A673 (cell line): ENCODE data around the gene FMNL3.

ENCODE experiments used
- CTCF ChIP-seq: fragments of 300-800, 200-600 bp; sonication (generic); conservative IDR thresholded peaks from 2 replicates; pipeline ENCODE4 v1.5.1; 2017; ENCODE audit warnings: low read depth, mild to moderate bottlenecking, antibody characterized with exemption, low read length, moderate library complexity, mixed read lengths
- EZH2 ChIP-seq: fragments of 200-600 bp; sonication (generic); IDR thresholded peaks from 2 replicates; pipeline ENCODE4 v1.6.1; 2017; ENCODE audit warnings: borderline replicate concordance, low read depth, mild to moderate bottlenecking, mixed read lengths, antibody characterized with exemption, low read length; ENCODE audit not compliant: poor library complexity, severe bottlenecking

DNA sequence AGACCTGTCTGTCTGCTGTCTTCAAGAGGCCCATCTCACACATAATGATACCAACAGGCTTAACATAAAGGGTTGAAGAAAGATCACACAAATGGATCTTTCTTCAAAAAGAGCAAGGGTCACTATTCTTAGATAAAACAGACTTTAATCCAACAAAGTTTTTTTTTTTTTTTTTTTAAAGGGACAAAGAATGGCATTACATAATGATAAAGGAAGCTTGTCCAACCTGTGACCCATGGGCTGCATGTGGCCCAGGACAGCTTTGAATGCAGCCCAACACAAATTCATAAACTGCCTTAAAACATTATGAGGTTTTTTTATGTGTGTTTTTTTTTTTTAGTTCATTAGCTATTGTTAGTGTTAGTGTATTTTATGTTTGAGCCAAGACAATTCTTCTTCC lies 95.0 kb downstream of the FMNL3 start:
- no peak for TF ChIP-seq CTCF
- no peak for TF ChIP-seq EZH2
